Stimulated activated naive CD4-positive, alpha-beta T cell (primary cell): ENCODE data around the gene RPRD1A.
"Not testable (repeated sequence)": the region's sequence is repeated elsewhere in the genome, so short reads cannot be mapped to it uniquely, and the experiment has no call there.

ENCODE experiments used
- DNase-seq, 6 experiments: peaks; one replicate each; lab custom pipeline; 2025; lab: John Stamatoyannopoulos, UW

RPRD1A gene

GRCh38 chr18:35971661-35972196, 95.6 kb downstream of the RPRD1A start:
- DNase-seq, result peak in 2 of 6 experiments; percentile 35 to 51

- no peak for DNase-seq
These were observed 97.7 kb downstream of the RPRD1A start for GRCh38 chr18:35969676-35970075.

- no peak for DNase-seq
These were observed 99.0 kb downstream of the RPRD1A start for GRCh38 chr18:35968278-35968880.

- DNase-seq, result not testable (repeated sequence)
These were observed 99.5 kb downstream of the RPRD1A start for GRCh38 chr18:35967866-35968265.

GRCh38 chr18:35964319-35964718, 103.0 kb downstream of the RPRD1A start:
- no peak for DNase-seq

- DNase-seq, result no peak
These were observed 105.0 kb downstream of the RPRD1A start for GRCh38 chr18:35962320-35962719.

- no peak for DNase-seq
These were observed 111.1 kb downstream of the RPRD1A start for GRCh38 chr18:35956226-35956625.

- no peak for DNase-seq
These were observed 113.7 kb downstream of the RPRD1A start for GRCh38 chr18:35953688-35954087.

GRCh38 chr18:35950628-35950982, 116.8 kb downstream of the RPRD1A start:
- no peak for DNase-seq

- DNase-seq, result peak; percentile 11 to 79 (median 34)
These were observed 117.3 kb downstream of the RPRD1A start for GRCh38 chr18:35949903-35950627.

GRCh38 chr18:35949090-35949489, 118.3 kb downstream of the RPRD1A start:
- DNase-seq, result no peak

- no peak for DNase-seq
These were observed 119.3 kb downstream of the RPRD1A start for GRCh38 chr18:35948080-35948479.

GRCh38 chr18:35942661-35943060, 124.7 kb downstream of the RPRD1A start:
- no peak for DNase-seq

- no peak for DNase-seq
These were observed 125.2 kb downstream of the RPRD1A start for GRCh38 chr18:35942133-35942532.

GRCh38 chr18:35941299-35941698, 126.1 kb downstream of the RPRD1A start:
- no peak for DNase-seq
